Measurements from ENCODE around the gene ASB15.

GRCh38 chr7:123637878-123638277, 36.3 kb downstream of the ASB15 start:
- TF ChIP-seq GATA3 (IDR thresholded peaks at IDR 0.05; ENCODE audit: low read depth, low read length) (no peak), GATA2 (IDR thresholded peaks at IDR 0.05; ENCODE audit: low read depth, low read length) (no peak)

Data from SH-SY5Y (cell line).